HUES48 (cell line): ENCODE results near the gene SCN9A.

Source experiments
- H3K27ac ChIP-seq: one replicate; pipeline ENCODE4 v1.7.0; 2013; ENCODE audit warnings: low read depth, low read length, inconsistent platforms
- H3K27me3 ChIP-seq: 2 replicates; pipeline ENCODE4 v1.6.1; 2013; ENCODE audit warnings: mild to moderate bottlenecking, low read length; ENCODE audit not compliant: control insufficient read depth, insufficient read depth
- H3K36me3 ChIP-seq: 2 replicates; pipeline ENCODE4 v1.6.1; 2013; ENCODE audit warnings: low read length; ENCODE audit not compliant: control insufficient read depth, insufficient read depth
- H3K4me1 ChIP-seq: 2 replicates; pipeline ENCODE4 v1.6.1; 2013; ENCODE audit warnings: mild to moderate bottlenecking, low read length; ENCODE audit not compliant: control insufficient read depth, insufficient read depth
- H3K4me3 ChIP-seq: 2 replicates; pipeline ENCODE4 v1.5.1; 2013; ENCODE audit warnings: mild to moderate bottlenecking, low read depth, low read length
- H3K9ac ChIP-seq: 2 replicates; pipeline ENCODE4 v1.6.1; 2013; ENCODE audit warnings: mild to moderate bottlenecking, low read depth, low read length, moderate library complexity
- H3K9me3 ChIP-seq: 2 replicates; pipeline ENCODE4 v1.6.1; 2013; ENCODE audit warnings: low read length; ENCODE audit not compliant: control insufficient read depth, insufficient read depth

Gene SCN9A

DNA sequence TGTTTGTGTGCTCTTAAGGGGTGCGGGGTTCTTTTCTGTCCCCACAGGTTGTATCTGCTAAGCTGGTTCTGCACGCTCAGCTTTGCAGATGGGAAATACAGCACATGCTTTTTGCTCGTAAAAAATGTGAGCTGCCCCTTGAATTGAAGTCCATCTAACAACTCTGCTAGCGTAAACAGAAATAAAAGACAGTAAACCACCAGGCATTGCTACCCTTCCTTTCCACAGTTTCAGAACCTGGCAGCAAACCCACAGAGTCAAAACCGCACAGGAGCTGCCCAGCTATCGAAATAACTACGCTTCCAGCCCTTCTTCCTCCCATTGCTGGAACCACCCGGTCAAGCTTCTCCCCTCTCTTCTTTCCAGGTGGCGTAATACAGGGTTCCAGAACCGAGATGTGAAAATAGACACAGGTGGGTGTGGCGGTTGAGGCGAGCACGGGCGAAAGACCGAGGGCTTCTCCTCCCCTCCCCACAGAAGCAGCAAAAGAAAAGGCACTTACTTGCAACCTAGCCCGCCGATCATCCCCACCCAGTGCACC lies 479 bp downstream of the SCN9A start:
- Histone ChIP-seq H3K27ac (no peak overlapping the region), H3K9ac (no peak overlapping the region), H3K36me3 (no peaks in the 10 kb centered on the region), H3K4me1 (peaks cover 33% of the 10 kb centered on the region), H3K9me3 (no peaks in the 10 kb centered on the region), H3K4me3 (peak overlapping the region; percentile 97), H3K27me3 (peaks cover 16% of the 10 kb centered on the region; the same call in 1 of the 2 replicates)

DNA sequence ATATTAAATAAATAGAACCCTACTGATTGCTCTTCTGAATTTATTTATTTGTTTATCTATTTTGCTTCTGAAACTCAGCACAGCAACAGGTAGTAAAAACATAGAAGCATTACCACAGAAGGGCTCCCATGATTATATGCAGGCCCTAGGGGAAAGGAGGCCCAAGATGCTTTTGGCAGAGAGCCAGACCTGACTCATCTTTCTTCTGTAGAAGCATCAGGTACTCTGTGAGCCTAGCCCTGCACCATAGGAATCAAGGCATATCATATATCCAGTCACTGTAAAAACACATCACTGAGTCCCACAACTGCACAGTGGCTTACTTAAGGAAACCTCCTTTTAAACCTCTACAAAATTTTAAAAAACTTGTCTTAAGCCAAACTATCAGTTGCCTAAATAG lies 1.8 kb downstream of the SCN9A start:
- H3K9me3 ChIP-seq, result no peaks in the 10 kb centered on the region
- H3K27ac ChIP-seq, result no peak overlapping the region
- H3K9ac ChIP-seq, result no peak overlapping the region
- no peaks in the 10 kb centered on the region for H3K36me3 ChIP-seq
- H3K4me1 ChIP-seq, result peaks cover 33% of the 10 kb centered on the region
- no peak overlapping the region; the same call in 1 of the 2 replicates for H3K4me3 ChIP-seq
- H3K27me3 ChIP-seq, result peaks cover 16% of the 10 kb centered on the region; the same call in 1 of the 2 replicates

DNA sequence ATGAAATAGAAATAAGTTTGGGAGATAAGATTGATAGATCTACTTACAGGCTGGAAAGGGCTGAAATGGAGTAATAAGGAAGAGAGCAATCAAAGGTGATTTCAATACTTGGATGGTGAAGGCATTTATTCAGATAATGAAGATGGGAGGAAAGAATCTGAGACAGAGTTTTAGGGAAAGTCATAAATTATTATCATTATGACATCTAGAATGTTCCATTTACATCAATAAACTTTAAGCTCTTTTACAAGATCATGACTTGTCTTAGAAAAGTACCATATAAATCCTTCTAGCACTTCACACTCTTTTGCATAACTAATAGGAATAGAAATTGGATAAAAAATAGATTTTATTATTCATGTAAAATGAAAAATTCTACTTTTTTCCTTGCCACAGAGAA lies 2.2 kb downstream of the SCN9A start:
- Histone ChIP-seq H3K4me1 (peaks cover 33% of the 10 kb centered on the region), H3K4me3 (no peak overlapping the region; the same call in 1 of the 2 replicates), H3K27ac (no peak overlapping the region), H3K9me3 (no peaks in the 10 kb centered on the region), H3K9ac (no peak overlapping the region), H3K27me3 (peaks cover 16% of the 10 kb centered on the region; the same call in 1 of the 2 replicates), H3K36me3 (no peaks in the 10 kb centered on the region)

DNA sequence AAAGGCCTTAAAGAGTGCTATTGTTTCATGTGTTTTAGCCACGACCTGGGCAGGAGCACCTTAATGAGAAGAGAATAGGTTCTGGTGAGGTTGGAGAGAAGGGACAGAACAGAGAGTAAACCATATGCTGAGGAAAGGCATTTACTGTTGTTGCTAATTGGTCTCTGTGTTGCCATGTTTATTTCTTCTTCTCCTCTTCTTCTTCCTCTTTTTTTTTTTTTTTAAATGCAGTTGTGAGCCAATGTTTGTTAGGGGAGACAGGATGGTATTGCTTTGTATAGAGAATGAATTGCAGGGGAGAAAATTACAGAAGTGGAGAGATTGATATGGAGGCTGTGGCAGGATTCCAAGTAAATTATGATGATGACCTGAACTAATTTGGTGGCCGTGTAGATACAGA lies 2.6 kb downstream of the SCN9A start:
- peaks cover 33% of the 10 kb centered on the region for H3K4me1 ChIP-seq
- H3K36me3 ChIP-seq, result no peaks in the 10 kb centered on the region
- no peak overlapping the region for H3K9ac ChIP-seq
- peak overlapping the region; percentile 45; the same call in 1 of the 2 replicates for H3K4me3 ChIP-seq
- H3K27me3 ChIP-seq, result peaks cover 16% of the 10 kb centered on the region; the same call in 1 of the 2 replicates
- H3K9me3 ChIP-seq, result no peaks in the 10 kb centered on the region
- H3K27ac ChIP-seq, result no peak overlapping the region

DNA sequence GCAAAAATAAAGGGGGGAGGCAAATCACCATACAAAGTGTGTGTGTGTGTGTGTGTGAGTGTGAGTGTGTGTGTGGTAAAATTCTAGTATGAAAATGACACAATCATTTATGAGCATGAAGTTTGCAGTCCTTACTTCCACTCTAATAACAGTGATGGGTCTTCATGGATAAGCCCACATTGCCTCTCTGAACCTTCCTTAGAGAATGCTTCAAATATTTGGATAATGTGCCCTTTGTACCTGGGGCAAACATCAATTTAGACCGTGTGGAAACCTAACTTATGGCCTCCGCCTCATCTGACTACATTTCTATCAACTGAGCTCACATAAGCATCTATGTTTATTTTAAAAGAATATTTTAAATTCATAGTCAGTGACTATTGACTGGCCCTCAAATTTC lies 3.7 kb downstream of the SCN9A start:
- Histone ChIP-seq H3K27me3 (peaks cover 13% of the 10 kb centered on the region; the same call in 1 of the 2 replicates), H3K4me3 (no peak overlapping the region)

DNA sequence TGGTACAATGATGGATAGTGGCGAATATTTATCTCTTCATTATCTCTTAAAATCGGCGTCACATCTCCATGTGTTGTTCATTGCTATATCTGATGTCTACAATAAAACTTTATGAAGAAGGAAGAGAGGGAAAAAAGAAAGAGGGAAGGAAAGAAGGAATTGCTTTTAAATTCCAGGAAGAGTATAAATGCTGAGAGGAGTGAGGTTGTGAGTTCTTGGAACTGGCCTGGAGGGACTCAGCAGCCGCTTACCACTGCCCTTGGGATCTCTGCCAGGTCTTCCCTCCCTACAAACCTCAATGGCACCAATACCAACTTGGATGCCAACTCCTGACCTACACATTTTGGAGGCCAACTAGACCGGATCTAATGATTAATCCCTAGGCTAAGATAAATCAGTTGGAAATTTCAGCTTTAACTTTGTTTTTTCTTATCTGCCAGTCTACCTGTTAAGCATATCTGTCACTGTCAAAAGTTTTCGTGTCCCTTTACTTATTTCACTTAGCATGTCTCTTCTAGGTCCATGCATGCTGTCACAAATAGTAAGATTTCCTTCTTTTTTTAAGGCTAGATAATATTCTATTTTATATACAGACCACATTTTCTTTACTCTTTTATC lies 9.8 kb downstream of the SCN9A start:
- Histone ChIP-seq H3K9me3 (no peaks in the 10 kb centered on the region), H3K27me3 (no peaks in the 10 kb centered on the region), H3K27ac (no peak overlapping the region), H3K36me3 (no peaks in the 10 kb centered on the region), H3K9ac (no peak overlapping the region), H3K4me3 (no peak overlapping the region), H3K4me1 (no peaks in the 10 kb centered on the region)

More for the DNA sequence above, 3.7 kb downstream of the SCN9A start:
- Histone ChIP-seq H3K27ac (no peak overlapping the region), H3K9ac (no peak overlapping the region), H3K36me3 (no peaks in the 10 kb centered on the region), H3K9me3 (no peaks in the 10 kb centered on the region), H3K4me1 (peaks cover 33% of the 10 kb centered on the region)

DNA sequence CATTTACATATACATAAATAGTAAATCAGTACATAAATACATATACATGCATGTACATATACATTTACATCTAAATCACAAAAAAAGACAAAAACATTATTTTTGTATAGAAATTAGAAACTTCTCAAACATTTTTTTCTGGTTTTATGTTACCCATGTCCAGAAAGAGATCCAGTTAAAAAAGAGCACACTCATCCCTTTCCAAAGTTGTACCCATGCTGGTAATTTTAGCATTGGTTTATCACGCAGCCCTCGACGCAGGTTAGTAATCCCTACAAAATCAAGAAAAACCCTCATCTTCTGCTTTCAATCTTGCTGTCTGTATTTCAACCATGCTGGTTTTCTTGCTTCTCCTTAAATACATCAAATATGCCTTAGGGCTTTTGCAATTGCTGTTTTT lies 10.5 kb downstream of the SCN9A start:
- no peaks in the 10 kb centered on the region for H3K36me3 ChIP-seq
- H3K9ac ChIP-seq, result no peak overlapping the region
- H3K4me3 ChIP-seq, result no peak overlapping the region
- H3K9me3 ChIP-seq, result no peaks in the 10 kb centered on the region
- no peak overlapping the region for H3K27ac ChIP-seq
- H3K4me1 ChIP-seq, result no peaks in the 10 kb centered on the region
- H3K27me3 ChIP-seq, result no peaks in the 10 kb centered on the region

DNA sequence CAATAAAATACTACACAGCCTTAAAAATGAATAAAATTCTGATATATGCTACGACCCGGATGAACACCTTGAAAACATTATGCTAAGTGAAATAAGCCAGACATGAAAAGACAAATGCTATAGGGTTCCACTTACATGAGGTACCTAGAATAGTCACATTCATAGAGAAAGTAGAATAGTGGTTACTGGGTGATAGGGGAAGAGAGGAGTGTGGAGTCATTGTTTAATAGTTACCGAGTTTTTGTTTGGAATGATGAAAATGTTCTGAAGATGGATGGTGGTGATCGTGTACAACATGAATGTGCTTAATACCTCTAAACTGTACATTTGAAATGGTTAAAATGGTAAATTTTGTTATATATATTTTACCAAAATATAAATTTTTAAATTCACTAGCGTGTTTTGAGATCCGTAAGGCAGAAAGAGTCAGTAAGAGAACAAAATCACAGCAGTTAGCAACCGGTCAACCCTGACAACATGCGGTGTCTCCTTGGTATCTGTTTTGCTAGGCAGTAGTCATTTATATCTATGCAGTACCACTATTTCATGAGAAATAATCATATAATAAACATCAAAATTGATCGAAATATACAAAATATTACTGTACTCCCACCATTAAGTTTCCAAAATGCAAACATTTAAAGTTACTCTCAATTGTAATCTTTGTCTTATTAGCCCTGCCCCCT lies 11.1 kb downstream of the SCN9A start:
- H3K4me3 ChIP-seq, result no peak overlapping the region
- H3K27me3 ChIP-seq, result no peaks in the 10 kb centered on the region
- no peaks in the 10 kb centered on the region for H3K9me3 ChIP-seq
- H3K9ac ChIP-seq, result no peak overlapping the region
- no peak overlapping the region for H3K27ac ChIP-seq
- no peaks in the 10 kb centered on the region for H3K4me1 ChIP-seq
- no peaks in the 10 kb centered on the region for H3K36me3 ChIP-seq

DNA sequence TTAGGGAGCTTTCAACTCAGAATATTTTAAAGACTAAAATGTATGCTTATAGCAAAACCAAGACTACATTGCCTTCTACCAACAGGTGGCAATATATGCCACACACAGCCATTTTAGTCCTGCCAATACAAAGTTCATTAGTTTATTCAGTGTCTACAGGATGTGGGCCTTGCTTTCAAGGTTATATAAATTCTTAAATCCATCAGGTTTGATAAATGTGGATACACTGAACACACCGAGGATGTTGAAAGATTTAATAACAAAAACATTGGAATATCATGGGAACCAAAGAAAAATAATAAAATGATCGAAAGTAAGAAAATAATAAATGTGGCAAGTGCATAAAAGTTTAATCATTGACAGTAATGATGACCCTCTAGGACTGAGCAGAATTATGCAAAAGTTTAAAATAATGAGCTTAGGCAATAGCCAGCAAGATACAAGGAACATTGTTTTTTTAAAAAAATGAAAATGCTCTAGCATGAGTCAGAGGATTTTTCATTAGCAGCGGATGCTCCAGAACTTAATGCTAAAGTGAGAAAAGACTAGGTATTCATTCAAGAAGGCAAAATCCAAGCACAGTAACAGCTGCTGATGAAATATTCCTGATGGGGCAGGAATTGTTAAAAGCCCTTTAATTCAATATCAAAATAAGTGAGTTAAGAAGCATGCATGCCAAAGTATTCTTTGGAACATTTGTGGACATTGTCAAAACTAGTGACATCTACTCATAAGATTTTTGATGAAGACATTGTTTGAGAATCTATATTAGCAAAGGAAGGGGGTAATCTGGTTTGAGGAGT lies 14.2 kb downstream of the SCN9A start:
- H3K9ac ChIP-seq, result no peak overlapping the region
- no peaks in the 10 kb centered on the region for H3K36me3 ChIP-seq
- no peaks in the 10 kb centered on the region for H3K27me3 ChIP-seq
- 0 out of 2 replicates have a peak, but pooled peaks cover 4% of the 10 kb centered on the region for H3K4me1 ChIP-seq
- H3K4me3 ChIP-seq, result no peak overlapping the region
- H3K9me3 ChIP-seq, result no peaks in the 10 kb centered on the region
- no peak overlapping the region for H3K27ac ChIP-seq

DNA sequence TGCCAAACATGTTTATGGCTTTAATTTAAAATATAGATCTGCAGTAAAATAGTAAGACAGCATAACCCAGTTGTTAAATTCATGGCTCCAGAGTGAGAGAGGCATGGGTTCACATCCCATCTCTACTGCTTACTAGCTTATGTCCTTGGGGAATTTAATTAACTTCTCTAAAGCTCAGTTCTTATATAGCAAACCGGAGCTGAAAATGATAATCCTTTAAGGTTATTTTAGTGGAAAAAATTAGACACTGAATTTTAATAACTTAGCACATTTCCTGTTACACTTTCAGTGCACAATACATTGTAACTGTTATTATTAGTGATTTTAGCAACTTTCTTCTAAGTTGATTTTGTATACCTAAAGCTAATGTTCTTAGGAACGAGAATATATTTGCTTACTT lies 14.8 kb downstream of the SCN9A start:
- Histone ChIP-seq H3K4me3 (no peak overlapping the region), H3K4me1 (0 out of 2 replicates have a peak, but pooled peaks cover 4% of the 10 kb centered on the region), H3K9ac (no peak overlapping the region), H3K27ac (no peak overlapping the region), H3K27me3 (no peaks in the 10 kb centered on the region), H3K9me3 (no peaks in the 10 kb centered on the region), H3K36me3 (no peaks in the 10 kb centered on the region)
